GM21576 (cell line): ENCODE data around the gene EDC4.
"Not testable (repeated sequence)": the region's sequence is repeated elsewhere in the genome, so short reads cannot be mapped to it uniquely, and the experiment has no call there.

Experiments
- ATAC-seq: cut with Tn5 transposase; IDR thresholded peaks from one replicate; pipeline ENCODE4 v1.9.1; 2021; ENCODE audit warnings: mild to moderate bottlenecking, moderate library complexity; ENCODE audit not compliant: unreplicated experiment

EDC4 gene

GRCh38 chr16:67872631-67873434 is at the start of gene EDC4:
TSS of gene EDC4 (plus strand) at chr16:67873052. CDS start at chr16:67873262, 210 bp downstream.
- ATAC-seq, result peak; percentile 61

- no peak for ATAC-seq
These were observed 47.7 kb upstream of the EDC4 start for GRCh38 chr16:67825119-67825518.

- ATAC-seq, result no peak
These were observed 46.9 kb upstream of the EDC4 start for GRCh38 chr16:67825906-67826305.

- no peak for ATAC-seq
These were observed 44.2 kb upstream of the EDC4 start for GRCh38 chr16:67828651-67829050.

- ATAC-seq, result no peak
These were observed 39.8 kb upstream of the EDC4 start for GRCh38 chr16:67833030-67833414.

GRCh38 chr16:67833415-67834241 is 39.2 kb upstream of the EDC4 start:
- peak; percentile 97 for ATAC-seq

GRCh38 chr16:67834242-67834614 is 38.6 kb upstream of the EDC4 start:
- ATAC-seq, result no peak

GRCh38 chr16:67837190-67837589 is 35.7 kb upstream of the EDC4 start:
- ATAC-seq, result not testable (repeated sequence)

GRCh38 chr16:67837811-67838210 is 35.0 kb upstream of the EDC4 start:
- ATAC-seq, result no peak

- no peak for ATAC-seq
These were observed 31.5 kb upstream of the EDC4 start for GRCh38 chr16:67841198-67841815.

- ATAC-seq, result peak; percentile 40
These were observed 30.9 kb upstream of the EDC4 start, which contains the start of gene THAP11 for GRCh38 chr16:67841816-67842508. TSS of gene THAP11 (plus strand) at chr16:67842320. CDS start at chr16:67842555, 235 bp downstream.

GRCh38 chr16:67842509-67843342 is 30.1 kb upstream of the EDC4 start:
- peak; percentile 10 for ATAC-seq

GRCh38 chr16:67843343-67843765 is 29.5 kb upstream of the EDC4 start:
- no peak for ATAC-seq

- no peak for ATAC-seq
These were observed 28.4 kb upstream of the EDC4 start for GRCh38 chr16:67844497-67844896.

- ATAC-seq, result no peak
These were observed 27.4 kb upstream of the EDC4 start for GRCh38 chr16:67845291-67846062.

GRCh38 chr16:67846063-67846319 is 26.9 kb upstream of the EDC4 start:
- ATAC-seq, result no peak

- peak; percentile 52 for ATAC-seq
These were observed 26.4 kb upstream of the EDC4 start, which contains the start of gene NUTF2 for GRCh38 chr16:67846320-67847063. TSS of gene NUTF2 (plus strand) at chr16:67846933. CDS start at chr16:67865131, 18,198 bp downstream.

GRCh38 chr16:67847064-67847861 is 25.6 kb upstream of the EDC4 start, which contains the start of gene CENPT:
TSS of gene CENPT (minus strand) at chr16:67847693. CDS start at chr16:67833859, 13,834 bp downstream.
- peak; percentile 29 for ATAC-seq
